Neural progenitor cell (in vitro differentiated cells): ENCODE data around the gene PANX3. TPM values are rescaled to one million over a fixed set of nuclear protein-coding genes. Genes with fewer than 3 reads are reported as not detected.

ENCODE experiments used
- DNase-seq: peaks from one replicate; pipeline ENCODE4 v3.0.0-alpha.2; 2016; ENCODE audit warnings: low spot score
- H2AFZ ChIP-seq: fragments of 200-600 bp; sonication (generic); replicated peaks from 2 replicates; pipeline ENCODE4 v1.6.1; 2016; ENCODE audit warnings: antibody characterized with exemption
- H3F3A ChIP-seq: fragments of 200-600 bp; sonication (generic); 2 replicates; pipeline ENCODE4 v1.6.1; 2016; ENCODE audit warnings: antibody characterized with exemption, low read depth
- H3K27ac ChIP-seq: fragments of 200-600 bp; sonication (generic); 2 replicates; pipeline ENCODE4 v1.5.1; 2016; ENCODE audit warnings: mild to moderate bottlenecking
- H3K27me3 ChIP-seq: fragments of 200-600 bp; sonication (generic); 2 replicates; pipeline ENCODE4 v1.6.1; 2016; ENCODE audit warnings: mild to moderate bottlenecking, moderate library complexity
- H3K36me3 ChIP-seq: fragments of 200-600 bp; sonication (generic); 2 replicates; pipeline ENCODE4 v1.5.1; 2016
- H3K4me1 ChIP-seq: fragments of 200-600 bp; sonication (generic); 2 replicates; pipeline ENCODE4 v1.6.1; 2016; ENCODE audit warnings: mixed run types
- H3K4me2 ChIP-seq: fragments of 200-600 bp; sonication (generic); 2 replicates; pipeline ENCODE4 v1.6.1; 2016
- H3K4me3 ChIP-seq: fragments of 200-600 bp; sonication (generic); 2 replicates; pipeline ENCODE4 v1.5.1; 2016
- H3K79me2 ChIP-seq: fragments of 200-600 bp; sonication (generic); 2 replicates; pipeline ENCODE4 v1.6.1; 2016; ENCODE audit warnings: low read depth
- H3K9ac ChIP-seq: fragments of 200-600 bp; sonication (generic); 2 replicates; pipeline ENCODE4 v1.6.1; 2016
- H3K9me3 ChIP-seq: fragments of 200-600 bp; sonication (generic); 2 replicates; pipeline ENCODE4 v1.5.1; 2016; ENCODE audit warnings: low read depth
- H4K20me1 ChIP-seq: fragments of 200-600 bp; sonication (generic); 2 replicates; pipeline ENCODE4 v1.6.1; 2016; ENCODE audit warnings: low read depth
- H3K27ac Mint-ChIP-seq: 3 replicates; pipeline ENCODE4 v1.8.0; 2021; ENCODE audit warnings: mixed read lengths
- H3K27me3 Mint-ChIP-seq: 2 replicates; pipeline ENCODE4 v1.8.0; 2022; ENCODE audit warnings: low read depth, mild to moderate bottlenecking, inconsistent platforms, moderate library complexity, mixed read lengths; ENCODE audit not compliant: insufficient read depth
- H3K36me3 Mint-ChIP-seq: 3 replicates; pipeline ENCODE4 v1.8.0; 2021; ENCODE audit warnings: mixed read lengths
- H3K4me1 Mint-ChIP-seq: 3 replicates; pipeline ENCODE4 v1.8.0; 2021; ENCODE audit warnings: mixed read lengths
- H3K4me3 Mint-ChIP-seq: 3 replicates; pipeline ENCODE4 v1.8.0; 2021; ENCODE audit warnings: mild to moderate bottlenecking, moderate library complexity, mixed read lengths
- H3K9me3 Mint-ChIP-seq: 3 replicates; pipeline ENCODE4 v1.8.0; 2020; ENCODE audit warnings: mixed read lengths
- EZH2 ChIP-seq: fragments of 200-600 bp; sonication (generic); IDR thresholded peaks from 2 replicates; pipeline ENCODE4 v1.6.1; 2017; ENCODE audit warnings: antibody characterized with exemption, mild to moderate bottlenecking, moderate library complexity
- EZH2phosphoT487 ChIP-seq: fragments of 200-600 bp; sonication (generic); IDR thresholded peaks from 2 replicates; pipeline ENCODE4 v1.6.1; 2017; ENCODE audit warnings: antibody characterized with exemption
- total RNA-seq: library from RNA; depleted of rRNA; stranded (reverse); fragments of >200 nt; gene quantifications from 2 replicates; pipeline ENCODE4 v1.2.3, GENCODE V29; 2015; ENCODE audit warnings: low replicate concordance
- TF ChIP-seq, protein P1 (sequence below): fragments of 200-600 bp; sonication (generic); IDR thresholded peaks from 2 replicates; pipeline ENCODE4 v1.5.1; 2017; ENCODE audit warnings: antibody characterized with exemption, mild to moderate bottlenecking

The PANX3 gene
- total RNA-seq, 1 donor from 2014 or later = not detected

GRCh38 chr11:124591430-124591829, 19.8 kb upstream of the PANX3 start:
- no peak overlapping the region for H3K27ac ChIP-seq
- no peaks in the 10 kb centered on the region for H4K20me1 ChIP-seq
- H3K36me3 Mint-ChIP-seq = no peaks in the 10 kb centered on the region
- peaks cover 4% of the 10 kb centered on the region for H3F3A ChIP-seq
- no peaks in the 10 kb centered on the region for H3K27me3 ChIP-seq
- H2AFZ ChIP-seq = no peak overlapping the region
- no peaks in the 10 kb centered on the region for H3K36me3 ChIP-seq
- DNase-seq = no peak
- H3K79me2 ChIP-seq = no peaks in the 10 kb centered on the region
- no peaks in the 10 kb centered on the region for H3K27me3 Mint-ChIP-seq
- peaks cover 2% of the 10 kb centered on the region for H3K9me3 Mint-ChIP-seq
- H3K27ac Mint-ChIP-seq = no peak overlapping the region
- no peaks in the 10 kb centered on the region for H3K4me1 ChIP-seq
- no peak overlapping the region for H3K4me3 ChIP-seq
- no peak overlapping the region for H3K4me2 ChIP-seq
- TF ChIP-seq EZH2 = no peak
- TF ChIP-seq, protein P1, sequence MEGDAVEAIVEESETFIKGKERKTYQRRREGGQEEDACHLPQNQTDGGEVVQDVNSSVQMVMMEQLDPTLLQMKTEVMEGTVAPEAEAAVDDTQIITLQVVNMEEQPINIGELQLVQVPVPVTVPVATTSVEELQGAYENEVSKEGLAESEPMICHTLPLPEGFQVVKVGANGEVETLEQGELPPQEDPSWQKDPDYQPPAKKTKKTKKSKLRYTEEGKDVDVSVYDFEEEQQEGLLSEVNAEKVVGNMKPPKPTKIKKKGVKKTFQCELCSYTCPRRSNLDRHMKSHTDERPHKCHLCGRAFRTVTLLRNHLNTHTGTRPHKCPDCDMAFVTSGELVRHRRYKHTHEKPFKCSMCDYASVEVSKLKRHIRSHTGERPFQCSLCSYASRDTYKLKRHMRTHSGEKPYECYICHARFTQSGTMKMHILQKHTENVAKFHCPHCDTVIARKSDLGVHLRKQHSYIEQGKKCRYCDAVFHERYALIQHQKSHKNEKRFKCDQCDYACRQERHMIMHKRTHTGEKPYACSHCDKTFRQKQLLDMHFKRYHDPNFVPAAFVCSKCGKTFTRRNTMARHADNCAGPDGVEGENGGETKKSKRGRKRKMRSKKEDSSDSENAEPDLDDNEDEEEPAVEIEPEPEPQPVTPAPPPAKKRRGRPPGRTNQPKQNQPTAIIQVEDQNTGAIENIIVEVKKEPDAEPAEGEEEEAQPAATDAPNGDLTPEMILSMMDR = no peak
- TF ChIP-seq EZH2phosphoT487 = no peak
- H3K9me3 ChIP-seq = no peaks in the 10 kb centered on the region
- H3K9ac ChIP-seq = no peak overlapping the region
- H3K4me3 Mint-ChIP-seq = no peak overlapping the region
- H3K4me1 Mint-ChIP-seq = no peaks in the 10 kb centered on the region

DNA sequence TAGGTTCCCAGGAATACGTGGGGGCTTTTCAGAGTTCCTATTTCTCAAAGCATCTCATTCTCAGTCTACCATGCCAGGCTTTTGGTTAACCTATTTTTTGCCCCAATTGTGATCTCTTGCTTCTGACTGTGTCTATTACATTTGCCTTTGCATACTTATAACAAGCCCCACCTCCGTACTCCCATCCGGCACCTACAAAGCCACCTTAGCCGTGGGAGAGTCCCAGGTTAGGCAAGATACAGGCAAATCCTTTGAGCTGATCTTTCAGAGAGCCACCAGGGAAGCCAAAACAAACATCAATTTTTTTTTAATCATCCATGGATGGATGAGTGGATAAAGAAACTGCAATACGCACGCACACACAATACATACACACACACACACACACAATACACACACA, 18.6 kb upstream of the PANX3 start:
- no peaks in the 10 kb centered on the region for H3K36me3 Mint-ChIP-seq
- no peaks in the 10 kb centered on the region for H3K79me2 ChIP-seq
- peaks cover 4% of the 10 kb centered on the region for H3F3A ChIP-seq
- no peak overlapping the region for H3K4me3 ChIP-seq
- no peak overlapping the region for H3K9ac ChIP-seq
- H3K4me2 ChIP-seq = no peak overlapping the region
- H3K9me3 Mint-ChIP-seq = peaks cover 2% of the 10 kb centered on the region
- no peak for DNase-seq
- H3K36me3 ChIP-seq = no peaks in the 10 kb centered on the region
- no peak overlapping the region for H3K27ac Mint-ChIP-seq
- H3K9me3 ChIP-seq = no peaks in the 10 kb centered on the region
- H3K27ac ChIP-seq = no peak overlapping the region
- H4K20me1 ChIP-seq = no peaks in the 10 kb centered on the region
- H3K27me3 ChIP-seq = peaks cover 4% of the 10 kb centered on the region
- no peaks in the 10 kb centered on the region for H3K4me1 ChIP-seq
- no peaks in the 10 kb centered on the region for H3K27me3 Mint-ChIP-seq
- TF ChIP-seq EZH2 = no peak
- no peak for TF ChIP-seq EZH2phosphoT487
- TF ChIP-seq, protein P1 = no peak
- H2AFZ ChIP-seq = no peak overlapping the region
- H3K4me3 Mint-ChIP-seq = no peak overlapping the region
- H3K4me1 Mint-ChIP-seq = no peaks in the 10 kb centered on the region

- Histone ChIP-seq H3K4me2 (no peak overlapping the region), H3K4me1 (no peaks in the 10 kb centered on the region), H3K79me2 (no peaks in the 10 kb centered on the region), H3K27ac (no peak overlapping the region), H3K4me3 (no peak overlapping the region), H3K9ac (no peak overlapping the region), H3K27me3 (peaks cover 5% of the 10 kb centered on the region), H3K9me3 (no peaks in the 10 kb centered on the region), H3F3A (no peaks in the 10 kb centered on the region), H2AFZ (no peak overlapping the region), H4K20me1 (no peaks in the 10 kb centered on the region), H3K36me3 (no peaks in the 10 kb centered on the region)
- no peak for DNase-seq
- Mint-ChIP-seq H3K27me3 (no peaks in the 10 kb centered on the region), H3K4me3 (no peak overlapping the region), H3K27ac (no peak overlapping the region), H3K4me1 (peaks cover 1% of the 10 kb centered on the region), H3K9me3 (no peaks in the 10 kb centered on the region), H3K36me3 (no peaks in the 10 kb centered on the region)
- TF ChIP-seq, protein P1 = no peak
- TF ChIP-seq EZH2phosphoT487 (no peak), EZH2 (no peak)
Observed at GRCh38 chr11:124595302-124595701, 15.9 kb upstream of the PANX3 start.
